ENCODE measurements around the gene PLXNA4.

DNA sequence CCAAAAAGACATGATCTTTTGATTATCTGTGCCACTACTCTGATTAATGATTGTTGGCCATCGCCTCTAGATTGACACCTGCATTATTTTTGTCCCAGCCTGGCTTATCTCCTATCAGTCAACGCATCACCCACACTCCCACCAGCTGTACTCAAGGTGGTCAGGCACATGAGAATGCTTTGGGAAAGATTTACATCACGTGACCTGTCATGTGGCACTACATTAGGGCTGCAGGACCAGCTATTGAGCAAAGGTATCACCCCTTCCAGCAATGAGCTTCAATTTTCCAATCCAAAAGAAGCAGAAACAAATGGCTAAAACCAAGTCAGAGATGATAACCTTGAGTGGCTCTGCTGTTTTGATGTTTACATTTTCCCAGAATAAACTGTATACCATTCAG, 204.3 kb downstream of the PLXNA4 start:
- TF ChIP-seq, protein P1, sequence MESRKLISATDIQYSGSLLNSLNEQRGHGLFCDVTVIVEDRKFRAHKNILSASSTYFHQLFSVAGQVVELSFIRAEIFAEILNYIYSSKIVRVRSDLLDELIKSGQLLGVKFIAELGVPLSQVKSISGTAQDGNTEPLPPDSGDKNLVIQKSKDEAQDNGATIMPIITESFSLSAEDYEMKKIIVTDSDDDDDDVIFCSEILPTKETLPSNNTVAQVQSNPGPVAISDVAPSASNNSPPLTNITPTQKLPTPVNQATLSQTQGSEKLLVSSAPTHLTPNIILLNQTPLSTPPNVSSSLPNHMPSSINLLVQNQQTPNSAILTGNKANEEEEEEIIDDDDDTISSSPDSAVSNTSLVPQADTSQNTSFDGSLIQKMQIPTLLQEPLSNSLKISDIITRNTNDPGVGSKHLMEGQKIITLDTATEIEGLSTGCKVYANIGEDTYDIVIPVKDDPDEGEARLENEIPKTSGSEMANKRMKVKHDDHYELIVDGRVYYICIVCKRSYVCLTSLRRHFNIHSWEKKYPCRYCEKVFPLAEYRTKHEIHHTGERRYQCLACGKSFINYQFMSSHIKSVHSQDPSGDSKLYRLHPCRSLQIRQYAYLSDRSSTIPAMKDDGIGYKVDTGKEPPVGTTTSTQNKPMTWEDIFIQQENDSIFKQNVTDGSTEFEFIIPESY (IDR thresholded peaks at IDR 0.05) = no peak
- TF ChIP-seq, protein P2, sequence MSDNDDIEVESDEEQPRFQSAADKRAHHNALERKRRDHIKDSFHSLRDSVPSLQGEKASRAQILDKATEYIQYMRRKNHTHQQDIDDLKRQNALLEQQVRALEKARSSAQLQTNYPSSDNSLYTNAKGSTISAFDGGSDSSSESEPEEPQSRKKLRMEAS (IDR thresholded peaks at IDR 0.05) = no peak
- TF ChIP-seq RAD21 (IDR thresholded peaks at IDR 0.05) = no peak
- no peak for TF ChIP-seq HNF4A (conservative IDR thresholded peaks at IDR 0.05)
- TF ChIP-seq, protein P3, sequence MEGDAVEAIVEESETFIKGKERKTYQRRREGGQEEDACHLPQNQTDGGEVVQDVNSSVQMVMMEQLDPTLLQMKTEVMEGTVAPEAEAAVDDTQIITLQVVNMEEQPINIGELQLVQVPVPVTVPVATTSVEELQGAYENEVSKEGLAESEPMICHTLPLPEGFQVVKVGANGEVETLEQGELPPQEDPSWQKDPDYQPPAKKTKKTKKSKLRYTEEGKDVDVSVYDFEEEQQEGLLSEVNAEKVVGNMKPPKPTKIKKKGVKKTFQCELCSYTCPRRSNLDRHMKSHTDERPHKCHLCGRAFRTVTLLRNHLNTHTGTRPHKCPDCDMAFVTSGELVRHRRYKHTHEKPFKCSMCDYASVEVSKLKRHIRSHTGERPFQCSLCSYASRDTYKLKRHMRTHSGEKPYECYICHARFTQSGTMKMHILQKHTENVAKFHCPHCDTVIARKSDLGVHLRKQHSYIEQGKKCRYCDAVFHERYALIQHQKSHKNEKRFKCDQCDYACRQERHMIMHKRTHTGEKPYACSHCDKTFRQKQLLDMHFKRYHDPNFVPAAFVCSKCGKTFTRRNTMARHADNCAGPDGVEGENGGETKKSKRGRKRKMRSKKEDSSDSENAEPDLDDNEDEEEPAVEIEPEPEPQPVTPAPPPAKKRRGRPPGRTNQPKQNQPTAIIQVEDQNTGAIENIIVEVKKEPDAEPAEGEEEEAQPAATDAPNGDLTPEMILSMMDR (IDR thresholded peaks at IDR 0.05; ENCODE audit: low read depth, low read length, missing input control) = no peak
- TF ChIP-seq JUND (IDR thresholded peaks at IDR 0.05) = no peak
